GM21367 (cell line): ENCODE measurements around the gene IRF5.
"Not testable (repeated sequence)": the region's sequence is repeated elsewhere in the genome, so short reads cannot be mapped to it uniquely, and the experiment has no call there.

ENCODE experiments used
- ATAC-seq: cut with Tn5 transposase; IDR thresholded peaks from one replicate; pipeline ENCODE4 v1.9.1; 2021; ENCODE audit not compliant: unreplicated experiment

IRF5 gene

DNA sequence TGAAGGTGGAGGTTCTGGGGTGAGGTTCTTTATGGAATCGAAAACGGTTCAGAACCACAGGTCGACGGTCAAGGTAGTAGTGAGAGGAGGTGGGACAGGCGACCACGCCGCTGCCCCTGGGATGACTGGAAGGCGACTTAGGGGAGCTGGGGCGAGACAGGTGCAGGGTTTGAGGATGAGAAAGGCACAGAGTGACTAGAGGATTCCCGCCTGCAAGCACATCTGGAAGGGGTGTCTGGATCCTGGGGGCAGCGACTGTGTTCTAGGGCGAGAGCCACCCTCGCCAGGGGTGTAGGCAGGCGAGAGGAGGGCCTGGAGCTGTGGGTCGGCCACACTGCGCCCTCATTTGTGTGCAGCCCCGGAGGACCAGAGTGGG, 468 bp upstream of the IRF5 start:
- no peak for ATAC-seq

DNA sequence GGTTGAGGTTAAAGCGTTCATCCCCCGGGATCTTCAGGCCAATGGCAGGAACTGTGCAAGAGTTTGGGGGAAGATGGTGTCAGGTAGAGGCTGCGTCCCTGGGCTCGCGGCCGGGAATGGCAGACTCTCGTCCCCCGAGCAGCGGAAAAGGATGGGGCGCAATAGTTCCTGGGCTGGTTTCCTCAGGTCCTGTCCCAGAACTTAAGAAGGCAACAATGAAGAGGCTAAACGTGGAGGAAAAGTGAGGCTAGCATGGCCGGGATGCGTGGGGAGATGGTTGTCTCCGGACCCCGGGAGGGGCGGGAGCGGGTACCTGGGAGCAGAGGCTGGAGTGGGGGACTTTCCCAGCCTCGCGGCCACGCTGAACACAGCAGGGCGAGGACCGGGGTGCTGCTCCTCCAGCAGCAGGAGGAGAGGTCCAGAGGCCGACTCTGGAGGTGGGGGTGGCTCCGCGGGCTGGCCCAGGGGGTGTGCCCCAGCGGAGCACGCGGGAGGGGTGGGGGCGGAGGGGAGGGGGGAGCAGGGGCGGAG, 882 bp downstream of the IRF5 start:
- ATAC-seq, result no peak

- ATAC-seq, result no peak
Measured at GRCh38 chr7:128939075-128939860, 1.5 kb downstream of the IRF5 start.

DNA sequence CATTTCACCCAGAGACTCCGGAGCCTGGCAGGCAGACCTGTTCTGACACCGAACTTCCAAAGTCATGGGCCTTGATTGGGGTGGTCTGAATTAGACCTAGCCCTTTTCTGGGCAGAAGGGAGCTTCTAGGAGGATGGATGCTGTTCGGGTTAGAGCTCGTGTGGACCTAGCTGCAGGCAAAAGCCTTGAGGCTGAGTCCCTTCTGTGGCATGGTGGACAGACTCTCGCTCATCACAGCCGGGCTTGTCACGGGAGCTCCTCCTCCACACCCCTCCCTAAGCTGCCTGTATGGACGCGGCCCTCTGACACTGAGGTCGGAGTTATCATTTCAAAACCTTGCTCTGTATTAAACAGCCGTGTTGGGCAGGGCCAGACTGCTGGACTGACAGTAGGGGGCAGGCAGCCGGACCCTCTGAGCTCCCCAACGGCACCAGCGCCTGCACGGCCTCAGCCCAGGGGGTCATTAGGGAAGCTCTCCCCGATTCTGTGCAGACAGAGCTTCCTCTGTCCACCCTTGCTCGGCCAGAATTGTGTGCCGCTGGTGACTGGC, 2.2 kb downstream of the IRF5 start:
- ATAC-seq, result no peak

DNA sequence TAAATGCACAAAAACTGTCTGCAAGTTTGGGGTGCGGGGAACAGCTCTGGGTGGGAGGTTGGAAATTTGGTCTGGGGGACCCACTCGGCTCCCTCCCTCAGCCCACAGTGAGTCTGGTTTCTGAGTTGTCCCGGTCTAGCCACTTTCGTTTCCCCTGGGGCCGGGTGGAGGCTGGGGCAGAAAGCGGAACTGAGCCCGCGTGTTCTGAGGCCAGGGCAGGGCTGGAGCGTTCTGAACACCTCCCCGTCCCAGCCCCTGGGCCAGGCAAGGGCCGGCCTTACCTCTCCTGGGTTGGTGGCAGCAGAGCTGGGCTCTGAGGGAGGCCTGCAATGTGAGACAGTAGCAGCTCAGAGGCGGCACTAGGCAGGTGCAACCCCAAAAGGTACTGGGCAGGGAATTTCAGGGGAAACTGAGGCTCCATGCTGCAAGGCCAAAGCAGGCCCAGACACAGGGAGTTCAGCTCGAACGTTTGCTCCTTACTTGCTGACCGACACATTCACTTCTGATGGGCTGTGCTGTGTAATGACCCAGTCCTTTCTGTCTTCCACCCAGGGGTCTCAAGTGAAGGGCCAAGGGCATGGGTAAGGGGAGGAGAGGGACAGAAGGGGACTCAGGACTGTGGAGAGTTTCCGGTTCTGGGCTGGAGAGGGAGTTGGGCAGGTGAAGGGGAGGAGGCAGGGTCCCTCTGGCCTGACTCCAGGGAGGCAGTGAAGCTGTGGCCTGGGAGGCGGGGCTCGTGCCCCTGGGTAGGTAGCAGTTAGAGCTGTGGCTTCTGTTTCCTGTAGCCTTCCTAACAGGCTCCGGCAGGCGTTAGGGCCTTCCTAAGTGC, 3.0 kb downstream of the IRF5 start:
- peak; percentile 51 for ATAC-seq

GRCh38 chr7:128941323-128941890, 3.7 kb downstream of the IRF5 start:
- no peak for ATAC-seq

DNA sequence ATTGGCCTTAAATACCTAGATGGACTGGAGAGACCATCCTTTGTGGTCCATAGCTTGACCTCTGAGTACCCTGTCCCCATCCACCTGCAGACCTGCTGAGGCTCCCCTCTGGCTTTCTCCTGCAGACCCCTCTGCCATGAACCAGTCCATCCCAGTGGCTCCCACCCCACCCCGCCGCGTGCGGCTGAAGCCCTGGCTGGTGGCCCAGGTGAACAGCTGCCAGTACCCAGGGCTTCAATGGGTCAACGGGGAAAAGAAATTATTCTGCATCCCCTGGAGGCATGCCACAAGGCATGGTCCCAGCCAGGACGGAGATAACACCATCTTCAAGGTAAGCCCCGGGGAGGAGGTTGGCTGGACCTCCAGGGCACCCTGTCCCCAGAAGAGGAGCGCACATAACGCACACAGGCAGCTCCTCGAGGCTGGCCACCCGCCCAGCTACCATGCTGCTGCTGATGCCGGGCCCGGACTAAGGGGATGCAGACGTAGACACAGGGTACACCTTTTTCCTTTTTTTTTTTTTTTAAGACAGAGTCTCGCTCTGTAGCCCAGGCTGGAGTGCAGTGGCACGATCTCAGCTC, 4.3 kb downstream of the IRF5 start:
- no peak for ATAC-seq

- ATAC-seq, result not testable (repeated sequence)
Measured at GRCh38 chr7:128943251-128943650, 5.5 kb downstream of the IRF5 start.

DNA sequence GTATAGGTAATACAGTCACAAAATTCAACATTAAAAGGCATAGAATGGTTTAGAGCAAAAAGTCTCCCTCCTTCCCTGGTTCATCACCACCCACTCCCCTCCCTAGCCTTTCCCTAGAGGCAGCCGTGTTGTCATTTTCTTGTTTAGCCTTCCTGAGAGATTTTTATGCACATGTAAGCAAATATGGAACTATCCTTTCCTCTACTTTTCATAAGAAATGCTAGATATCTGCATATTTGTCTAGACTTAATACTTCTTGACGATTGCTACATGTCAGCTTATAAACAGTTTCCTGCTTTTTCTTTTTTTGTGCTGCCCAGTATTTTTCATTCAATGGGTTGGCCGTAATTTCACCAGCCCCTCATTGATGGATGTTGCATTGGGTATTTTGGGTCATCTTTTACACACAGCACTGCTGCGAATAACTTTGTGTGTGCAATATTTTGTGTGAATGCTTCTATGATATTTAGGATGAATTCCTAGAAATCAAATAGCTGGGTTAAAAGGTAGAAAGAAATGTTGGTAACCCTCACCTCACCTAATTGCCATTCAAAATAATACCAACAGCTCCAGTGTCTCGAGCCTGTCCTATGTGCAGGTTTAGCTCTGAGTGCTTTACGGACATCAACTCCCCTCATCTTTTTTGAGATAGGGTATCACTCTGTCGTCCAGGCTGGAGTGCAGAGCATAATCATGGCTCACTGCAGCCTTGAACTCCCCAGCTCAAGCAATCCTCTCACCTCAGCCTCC, 6.9 kb downstream of the IRF5 start:
- no peak for ATAC-seq

DNA sequence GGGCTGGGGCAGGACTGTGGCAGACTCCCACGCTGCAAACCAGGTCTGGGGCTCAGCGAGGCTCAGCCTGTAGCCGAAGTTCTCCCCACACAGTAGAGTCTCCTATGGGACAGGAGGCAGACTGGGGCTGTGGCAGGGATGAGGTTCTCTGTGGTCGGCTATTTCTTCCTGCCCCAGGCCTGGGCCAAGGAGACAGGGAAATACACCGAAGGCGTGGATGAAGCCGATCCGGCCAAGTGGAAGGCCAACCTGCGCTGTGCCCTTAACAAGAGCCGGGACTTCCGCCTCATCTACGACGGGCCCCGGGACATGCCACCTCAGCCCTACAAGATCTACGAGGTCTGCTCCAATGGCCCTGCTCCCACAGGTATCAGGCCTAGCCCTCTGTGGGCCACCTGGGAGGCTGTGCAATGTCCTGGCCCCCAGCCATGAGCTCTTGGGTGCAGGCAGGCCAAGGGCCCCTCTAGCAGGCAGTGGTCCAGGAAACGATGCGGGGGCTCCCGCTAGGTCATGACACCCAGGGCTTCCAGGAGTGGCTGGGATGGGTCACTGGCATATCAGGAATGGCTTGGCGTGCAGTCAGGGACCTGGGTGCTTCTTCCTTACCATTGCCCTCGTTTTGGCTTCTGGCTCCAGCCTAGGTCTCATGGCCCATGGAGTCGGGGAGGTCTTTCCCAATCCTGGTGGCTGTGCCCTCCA, 8.1 kb downstream of the IRF5 start:
- ATAC-seq, result no peak

GRCh38 chr7:128946936-128947830, 9.5 kb downstream of the IRF5 start:
- ATAC-seq, result no peak

DNA sequence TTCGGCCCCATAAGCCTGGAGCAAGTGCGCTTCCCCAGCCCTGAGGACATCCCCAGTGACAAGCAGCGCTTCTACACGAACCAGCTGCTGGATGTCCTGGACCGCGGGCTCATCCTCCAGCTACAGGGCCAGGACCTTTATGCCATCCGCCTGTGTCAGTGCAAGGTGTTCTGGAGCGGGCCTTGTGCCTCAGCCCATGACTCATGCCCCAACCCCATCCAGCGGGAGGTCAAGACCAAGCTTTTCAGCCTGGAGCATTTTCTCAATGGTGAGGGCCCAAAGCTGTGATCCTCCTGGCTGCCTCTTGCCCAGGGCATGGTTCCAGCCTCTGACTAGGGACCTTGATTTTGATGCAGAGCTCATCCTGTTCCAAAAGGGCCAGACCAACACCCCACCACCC, 10.1 kb downstream of the IRF5 start:
- ATAC-seq, result no peak

DNA sequence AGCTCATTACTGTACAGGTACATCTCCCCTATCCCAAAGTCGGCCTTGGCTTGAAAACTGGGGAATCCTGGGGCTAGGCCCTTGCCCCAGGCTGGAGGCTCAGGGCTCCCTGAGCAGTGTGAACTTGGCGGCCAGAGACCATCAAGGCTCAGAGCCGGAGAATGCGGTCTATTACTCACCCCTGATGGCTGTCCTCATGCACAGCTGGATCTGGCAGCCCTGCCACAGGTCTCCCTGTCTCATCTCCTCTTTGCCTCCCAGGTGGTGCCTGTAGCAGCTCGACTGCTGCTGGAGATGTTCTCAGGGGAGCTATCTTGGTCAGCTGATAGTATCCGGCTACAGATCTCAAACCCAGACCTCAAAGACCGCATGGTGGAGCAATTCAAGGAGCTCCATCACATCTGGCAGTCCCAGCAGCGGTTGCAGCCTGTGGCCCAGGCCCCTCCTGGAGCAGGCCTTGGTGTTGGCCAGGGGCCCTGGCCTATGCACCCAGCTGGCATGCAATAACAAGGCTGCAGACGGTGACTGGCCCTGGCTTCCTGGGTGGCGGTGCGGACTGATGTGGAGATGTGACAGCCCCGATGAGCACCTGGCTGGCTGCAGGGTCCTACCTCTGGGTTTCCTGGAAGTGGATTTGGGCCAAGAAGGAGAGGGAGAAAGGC, 10.7 kb downstream of the IRF5 start:
- no peak for ATAC-seq

- ATAC-seq, result no peak
Measured at GRCh38 chr7:128948976-128949760, 11.4 kb downstream of the IRF5 start.

DNA sequence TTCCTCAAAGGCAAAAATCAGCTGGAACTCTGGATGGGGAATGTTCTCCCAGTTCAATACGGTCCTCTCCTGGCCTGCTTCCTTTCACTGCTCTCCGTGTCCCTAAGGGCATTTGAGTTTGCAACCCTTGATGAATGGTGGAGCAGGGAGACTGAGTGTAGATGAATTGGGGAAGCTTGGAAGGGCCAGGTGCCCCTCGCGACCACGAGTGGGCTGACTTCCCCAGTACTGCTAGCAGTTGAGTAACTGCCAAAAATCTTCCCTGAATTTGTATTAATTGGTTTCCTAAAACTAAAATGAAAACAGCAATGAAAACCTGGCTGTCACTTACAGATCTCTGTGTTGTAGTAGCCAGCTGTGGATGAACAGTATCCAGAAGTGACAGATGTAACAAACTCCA, 13.6 kb downstream of the IRF5 start:
- no peak for ATAC-seq

DNA sequence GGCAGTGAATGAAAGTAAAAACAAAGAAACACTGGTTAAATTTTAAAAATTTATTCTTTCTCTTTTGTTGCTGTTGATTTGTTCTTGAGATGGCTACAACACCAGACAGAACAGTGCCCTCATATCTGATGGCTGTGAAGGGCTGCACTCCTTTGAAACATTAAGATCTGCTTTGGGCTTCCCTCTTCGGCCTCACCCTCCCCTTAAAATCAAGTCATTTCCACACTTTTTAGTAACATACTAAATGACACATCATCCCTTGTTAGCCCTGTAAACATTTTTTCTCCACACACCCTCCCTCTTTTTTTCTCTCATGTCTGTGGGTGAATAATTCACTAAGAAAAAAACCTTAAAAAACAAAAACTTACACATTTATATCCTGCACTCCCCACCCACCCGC, 16.4 kb downstream of the IRF5 start:
- no peak for ATAC-seq
